IMR-90 (cell line): Measurements from ENCODE around the gene IGLL1. TPM values are rescaled to one million over a fixed set of nuclear protein-coding genes. Genes with fewer than 3 reads are reported as not detected.

Experiments
- microRNA-seq, 2 experiments: library from miRNA; stranded (forward) in 1 of 2; unstranded in 1 of 2; fragments of 10-50 nt in 1 of 2; fragments of <30 nt in 1 of 2; gene quantifications in 1 of 2; microRNA quantifications in 1 of 2; one replicate each; pipeline versions ENCODE3 to v1.1.0; 2013 to 2020; ENCODE audit not compliant: insufficient read depth in 1 of 2, insufficient read length in 1 of 2, unreplicated experiment in 1 of 2
- polyA plus RNA-seq, 3 experiments: library from polyadenylated mRNA; depleted of rRNA; stranded (reverse); fragments of >200 nt; gene quantifications; 2 replicates each; pipeline ENCODE4 v1.2.3, GENCODE V29; 2012; ENCODE audit warnings: low replicate concordance in 1 of 3
- small RNA-seq, 5 experiments: library from RNA; depleted of rRNA; stranded (forward); fragments of <200 nt; gene quantifications; one replicate each; pipeline ENCODE3, GENCODE V24; 2012
- total RNA-seq: library from RNA; depleted of rRNA; stranded (reverse); fragments of >200 nt; gene quantifications from 2 replicates; pipeline ENCODE4 v1.2.3, GENCODE V29; 2012; rRNA removed

IGLL1 gene
- total and polyA plus RNA-seq, 2 of the 4 experiments (the other 2 are of a cell fraction), result not detected

Small RNAs within 50 kb of the gene (microRNA-seq; reads per million reads assigned to microRNA genes)
- not detected for gene AP000346.3 (ENCODE audit: insufficient read depth, insufficient read length)

Small RNAs within 50 kb of the gene (small RNA-seq; reads per million reads assigned to genes)
- 0 reads per million in 5 experiments for gene AP000346.3

Other genes starting within 250 kb of the IGLL1 start
- under 0.01 TPM in 1 of 2 replicates, not detected in the other for gene DRICH1, start 52.0 kb upstream of the IGLL1 start, total RNA-seq
- 0.13 and 0.14 TPM in 2 replicates for gene DRICH1, start 52.0 kb upstream of the IGLL1 start, polyA plus RNA-seq (2012; rRNA removed)
- not detected in 2 replicates for gene RGL4, start 110.7 kb upstream of the IGLL1 start, total RNA-seq
- not detected in 2 replicates for gene RGL4, start 110.7 kb upstream of the IGLL1 start, polyA plus RNA-seq (2012; rRNA removed)
- 3.9 and 4.3 TPM in 2 replicates for gene ZNF70, start 170.8 kb upstream of the IGLL1 start, total RNA-seq
- 1.8 and 2.3 TPM in 2 replicates for gene ZNF70, start 170.8 kb upstream of the IGLL1 start, polyA plus RNA-seq (2012; rRNA removed)
- not detected in 2 replicates for gene VPREB3, start 174.1 kb upstream of the IGLL1 start, total RNA-seq
- not detected in 2 replicates for gene VPREB3, start 174.1 kb upstream of the IGLL1 start, polyA plus RNA-seq (2012; rRNA removed)
- 1.7 and 2.3 TPM in 2 replicates for gene C22orf15, start 182.7 kb upstream of the IGLL1 start, total RNA-seq
- 3.1 and 3.5 TPM in 2 replicates for gene C22orf15, start 182.7 kb upstream of the IGLL1 start, polyA plus RNA-seq (2012; rRNA removed)
- 1.4 and 2.2 TPM in 2 replicates for gene CHCHD10, start 187.7 kb upstream of the IGLL1 start, total RNA-seq
- 10.8 and 11.2 TPM in 2 replicates for gene CHCHD10, start 187.7 kb upstream of the IGLL1 start, polyA plus RNA-seq (2012; rRNA removed)
- gene MMP11, start 192.6 kb upstream of the IGLL1 start, total RNA-seq, result 1.4 and 2.2 TPM in 2 replicates
- 5.9 and 6.0 TPM in 2 replicates for gene MMP11, start 192.6 kb upstream of the IGLL1 start, polyA plus RNA-seq (2012; rRNA removed)
- gene SMARCB1, start 206.7 kb upstream of the IGLL1 start, total RNA-seq, result 97.5 and 110 TPM in 2 replicates
- 157 and 159 TPM in 2 replicates for gene SMARCB1, start 206.7 kb upstream of the IGLL1 start, polyA plus RNA-seq (2012; rRNA removed)